ENCODE measurements around the gene MFSD11.

GRCh38 chr17:76700617-76701470 lies 37.1 kb upstream of the MFSD11 start:
- TF ChIP-seq POLR2AphosphoS5 (IDR thresholded peaks at IDR 0.05) (peak; percentile 17 to 65 (median 36)), CTCF (IDR thresholded peaks at IDR 0.05) (no peak), EP300 (IDR thresholded peaks at IDR 0.05; ENCODE audit: low read depth) (no peak)
